ENCODE data around the gene KCTD13.
"Not testable (repeated sequence)": the region's sequence is repeated elsewhere in the genome, so short reads cannot be mapped to it uniquely, and the experiment has no call there.

Gene KCTD13

GRCh38 chr16:29891525-29892457 lies 34.2 kb downstream of the KCTD13 start:
- no peak for DNase-seq (ENCODE audit: extremely low read depth, low read depth)
- no peak for TF ChIP-seq CTCF (IDR thresholded peaks at IDR 0.05; ENCODE audit: low read depth, low read length)

- not testable (repeated sequence) for DNase-seq (ENCODE audit: extremely low read depth, low read depth)
Observed at GRCh38 chr16:29889372-29889771, 36.7 kb downstream of the KCTD13 start.

GRCh38 chr16:29883987-29884386 lies 42.0 kb downstream of the KCTD13 start:
- DNase-seq (ENCODE audit: extremely low read depth, low read depth): no peak
- TF ChIP-seq CTCF (IDR thresholded peaks at IDR 0.05; ENCODE audit: low read depth, low read length): no peak

GRCh38 chr16:29881050-29881449 lies 45.0 kb downstream of the KCTD13 start:
- no peak for DNase-seq (ENCODE audit: extremely low read depth, low read depth)
- no peak for TF ChIP-seq CTCF (IDR thresholded peaks at IDR 0.05; ENCODE audit: low read depth, low read length)

- no peak for TF ChIP-seq CTCF (IDR thresholded peaks at IDR 0.05; ENCODE audit: low read depth, low read length)
- DNase-seq (ENCODE audit: extremely low read depth, low read depth): no peak
Observed at GRCh38 chr16:29878172-29878571, 47.9 kb downstream of the KCTD13 start.

GRCh38 chr16:29877266-29877961 lies 48.6 kb downstream of the KCTD13 start:
- no peak for DNase-seq (ENCODE audit: extremely low read depth, low read depth)
- TF ChIP-seq CTCF (IDR thresholded peaks at IDR 0.05; ENCODE audit: low read depth, low read length): no peak

- no peak for DNase-seq (ENCODE audit: extremely low read depth, low read depth)
- no peak for TF ChIP-seq CTCF (IDR thresholded peaks at IDR 0.05; ENCODE audit: low read depth, low read length)
Observed at GRCh38 chr16:29876594-29877249, 49.3 kb downstream of the KCTD13 start.
